CD4-positive, alpha-beta T cell treated with Interleukin-1 beta for 1 hour (primary cell): ENCODE data around the gene NCAPD2.
"Not testable (repeated sequence)": the region's sequence is repeated elsewhere in the genome, so short reads cannot be mapped to it uniquely, and the experiment has no call there.

ENCODE experiments used
- DNase-seq, 2 donors: peaks; one replicate each; pipeline ENCODE4 v3.0.0-alpha.2; 2020 to 2022

Gene NCAPD2

DNA sequence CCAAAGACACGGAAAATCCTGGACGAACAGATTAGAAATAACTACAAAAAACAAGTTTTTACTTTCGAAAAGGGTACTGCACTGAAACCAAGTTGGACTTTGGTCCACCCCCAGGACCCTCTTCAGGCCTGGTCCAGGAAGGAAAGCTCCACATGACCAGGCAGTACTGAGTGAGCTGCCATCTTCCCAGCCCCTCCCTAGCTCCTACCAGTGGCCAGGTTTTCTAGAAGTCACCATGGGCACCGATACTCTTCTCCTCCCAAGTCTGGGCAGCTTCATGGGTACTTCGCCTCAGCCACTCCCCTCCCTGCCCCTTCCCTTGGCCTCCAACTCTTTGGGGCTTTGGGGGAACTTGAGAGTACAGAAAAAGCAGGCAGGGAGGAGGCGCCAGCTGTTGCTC lies 30.0 kb upstream of the NCAPD2 start:
- no peak for DNase-seq

DNA sequence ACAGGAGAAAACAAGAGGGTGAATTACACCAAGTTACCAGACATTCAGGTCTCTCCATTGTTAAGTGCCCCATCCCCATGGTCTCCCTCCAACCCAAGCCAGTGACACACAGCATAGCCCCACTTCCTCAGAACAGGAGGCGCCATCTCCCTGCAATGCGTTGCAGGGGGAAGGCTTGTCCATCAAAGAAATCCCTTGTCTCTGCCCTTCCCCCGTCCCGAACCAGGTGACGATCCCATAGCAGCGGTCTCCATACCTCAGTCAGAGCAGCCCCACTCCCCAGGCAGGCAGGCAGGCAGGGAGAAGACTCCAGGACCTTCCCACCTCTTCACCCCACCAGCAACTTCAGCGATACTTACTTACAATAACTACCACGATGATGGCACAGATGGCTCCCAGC lies 29.4 kb upstream of the NCAPD2 start:
- DNase-seq = no peak

DNA sequence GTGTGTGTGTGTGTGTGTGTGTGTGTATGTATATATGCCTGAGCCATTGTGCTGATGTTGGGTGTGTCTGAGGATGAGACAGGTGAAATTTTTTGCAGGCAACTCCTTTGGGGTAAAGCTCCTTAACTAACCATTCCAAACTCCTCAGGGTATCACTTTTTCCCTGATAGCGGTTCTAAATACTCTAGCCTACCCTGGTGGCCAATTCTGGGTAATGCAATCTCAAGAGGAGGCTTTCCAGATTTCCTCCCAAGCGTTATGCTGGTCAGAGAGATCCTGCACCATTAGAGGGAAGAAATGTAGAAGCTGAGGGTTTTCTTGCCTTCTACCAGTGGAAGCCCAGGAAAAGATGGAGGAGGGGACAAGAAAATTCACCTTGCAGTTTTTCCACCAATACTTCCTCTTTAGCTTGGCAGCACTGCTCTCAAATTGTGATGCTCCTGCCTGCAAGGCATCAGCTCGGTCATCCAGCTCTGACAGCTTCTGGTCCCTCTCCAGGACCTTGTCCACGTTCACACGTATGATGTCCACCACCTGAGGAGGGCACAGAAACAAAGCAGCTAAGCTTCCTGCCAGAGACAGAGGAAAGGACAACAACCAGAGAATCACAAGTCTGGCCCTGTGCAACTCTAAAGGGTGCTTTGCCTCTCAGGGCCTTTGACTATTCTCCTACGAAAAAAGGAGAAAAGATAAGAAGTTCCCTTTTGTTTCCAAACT lies 28.3 kb upstream of the NCAPD2 start:
- peak; percentile 41 to 69 for DNase-seq

DNA sequence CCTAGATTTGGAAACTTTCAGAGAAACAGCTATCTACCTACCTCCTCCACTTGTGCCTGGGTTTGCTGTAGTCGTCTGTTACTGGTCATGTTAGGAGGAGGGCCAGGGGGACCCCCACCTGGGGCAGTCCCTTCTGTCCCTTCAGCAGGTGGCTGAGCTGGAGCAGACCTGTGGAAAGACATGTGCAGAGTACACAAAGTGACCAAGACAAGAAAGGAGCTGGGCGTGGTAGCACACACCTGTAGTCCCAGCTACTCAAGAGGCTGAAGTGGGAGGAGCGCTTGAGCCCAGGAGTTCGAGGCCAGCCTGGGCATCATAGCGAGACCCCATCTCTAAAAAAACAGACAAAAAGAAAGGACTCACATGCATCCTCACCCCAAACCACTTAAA lies 27.7 kb upstream of the NCAPD2 start:
- DNase-seq = no peak

DNA sequence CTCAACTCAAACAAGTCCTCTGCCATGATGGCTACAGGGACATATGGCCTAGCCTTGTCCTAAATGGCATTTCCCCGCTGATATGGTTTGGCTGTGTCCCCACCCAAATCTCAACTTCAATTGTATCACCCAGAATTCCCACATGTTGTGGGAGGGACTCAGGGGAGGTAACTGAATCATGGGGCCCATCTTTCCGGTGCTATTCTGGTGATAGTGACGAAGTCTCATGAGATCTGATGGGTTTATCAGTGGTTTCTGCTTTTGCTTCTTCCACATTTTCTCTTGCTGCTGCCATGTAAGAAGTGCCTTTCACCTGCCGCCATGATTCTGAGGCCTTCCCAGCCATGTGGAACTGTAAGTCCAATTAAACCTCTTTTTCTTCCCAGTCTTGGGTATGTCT lies 27.2 kb upstream of the NCAPD2 start:
- not testable (repeated sequence) for DNase-seq

DNA sequence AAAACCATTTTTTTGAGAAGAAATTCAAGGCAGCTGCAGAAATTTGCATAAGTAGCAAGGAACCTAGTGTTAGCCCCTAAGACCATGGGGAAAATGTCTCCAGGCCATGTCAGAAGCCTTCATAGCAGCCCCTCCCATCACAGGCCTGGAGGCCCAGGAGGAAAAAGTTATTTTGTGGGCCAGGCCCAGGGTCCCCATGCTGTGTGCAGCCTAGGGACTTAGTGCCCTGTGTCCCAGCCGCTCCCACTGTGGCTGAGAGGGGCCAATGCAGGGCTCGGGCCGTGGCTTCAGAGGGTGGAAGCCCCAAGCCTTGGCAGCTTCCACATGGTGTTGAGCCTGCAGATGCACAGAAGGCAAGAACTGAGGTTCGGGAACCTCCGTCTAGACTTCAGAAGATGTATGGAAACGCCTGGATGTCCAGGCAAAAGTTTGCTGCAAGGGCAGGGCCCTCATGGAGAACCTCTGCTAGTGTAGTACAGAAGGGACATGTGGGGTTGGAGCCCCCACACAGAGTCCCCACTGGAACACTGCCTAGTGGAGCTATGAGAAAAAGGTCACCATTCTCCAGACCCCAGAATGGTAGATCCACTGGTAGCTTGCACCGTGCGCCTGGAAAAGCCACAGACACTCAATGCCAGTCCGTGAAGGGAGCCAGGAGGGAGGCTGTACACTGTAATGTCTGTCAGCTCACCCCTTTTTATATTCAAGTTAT lies 26.2 kb upstream of the NCAPD2 start:
- not testable (repeated sequence) for DNase-seq

DNA sequence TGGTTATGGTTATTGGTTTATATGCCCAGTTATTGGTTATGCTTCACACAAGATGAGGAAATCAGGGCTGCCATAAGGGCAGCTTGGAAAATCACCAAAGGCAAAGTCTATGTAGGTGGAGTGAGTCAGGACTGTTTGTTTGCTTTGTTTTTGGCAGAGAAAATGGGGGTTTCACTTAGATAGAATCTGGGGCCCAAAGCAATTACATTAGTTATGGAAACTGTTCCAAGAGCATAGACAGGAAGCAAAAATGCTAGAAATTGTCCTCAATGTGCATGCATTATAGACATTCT lies 25.7 kb upstream of the NCAPD2 start:
- DNase-seq = no peak

DNA sequence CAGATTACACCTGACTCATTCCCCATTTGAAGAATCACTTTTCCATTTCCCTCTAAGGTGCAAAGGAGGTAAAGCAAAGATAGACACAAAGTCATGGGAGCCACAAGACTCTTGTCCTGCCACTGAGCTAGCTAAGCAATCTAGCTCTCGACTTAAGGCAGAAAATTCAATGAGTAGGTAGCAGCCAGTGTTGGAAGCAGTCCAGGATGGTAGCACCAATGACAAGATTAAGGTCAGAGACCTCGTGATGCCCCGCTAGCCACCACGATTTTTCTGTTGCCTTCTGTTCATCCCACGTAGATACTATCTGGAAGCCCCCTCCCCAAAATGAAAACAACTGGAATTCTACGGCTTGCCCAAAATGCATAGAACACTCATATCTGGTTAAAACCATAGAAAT lies 24.8 kb upstream of the NCAPD2 start:
- DNase-seq = no peak

DNA sequence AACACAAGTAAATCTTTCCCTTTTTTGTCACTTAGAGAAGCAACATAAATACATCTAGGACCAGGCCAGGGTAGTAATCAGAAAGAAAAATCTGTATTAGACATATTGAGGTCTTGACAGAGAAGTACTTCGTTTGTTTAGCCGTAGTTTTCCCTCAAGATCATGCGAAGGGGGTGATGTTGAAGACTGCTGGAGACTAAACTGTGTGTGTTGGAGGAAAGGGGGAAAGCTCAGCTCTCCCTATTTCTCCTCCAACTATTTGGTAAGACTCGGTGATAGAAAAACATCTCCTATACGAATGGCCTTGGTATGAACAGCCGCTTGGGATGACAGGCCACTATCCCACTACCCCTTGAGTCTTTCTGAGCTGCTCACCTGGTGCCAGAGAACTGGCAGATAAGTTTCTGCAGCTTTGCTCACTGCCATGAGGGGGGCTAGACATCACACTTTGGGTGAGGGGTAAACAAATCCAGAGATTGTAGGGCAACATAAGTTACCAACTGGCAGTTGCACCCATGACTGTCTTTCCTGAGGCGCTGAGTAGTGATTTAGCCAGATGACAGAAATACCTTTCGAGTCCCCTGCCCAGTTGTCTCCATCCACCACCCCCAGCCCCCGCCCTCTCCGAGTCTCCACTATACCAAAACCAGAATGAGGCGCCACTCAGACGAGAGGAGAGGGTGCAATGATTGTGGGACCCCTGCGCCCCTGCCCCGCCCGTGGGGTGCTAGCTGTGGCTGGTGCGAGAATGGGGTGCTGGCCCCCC lies 24.1 kb upstream of the NCAPD2 start:
- DNase-seq = no peak

DNA sequence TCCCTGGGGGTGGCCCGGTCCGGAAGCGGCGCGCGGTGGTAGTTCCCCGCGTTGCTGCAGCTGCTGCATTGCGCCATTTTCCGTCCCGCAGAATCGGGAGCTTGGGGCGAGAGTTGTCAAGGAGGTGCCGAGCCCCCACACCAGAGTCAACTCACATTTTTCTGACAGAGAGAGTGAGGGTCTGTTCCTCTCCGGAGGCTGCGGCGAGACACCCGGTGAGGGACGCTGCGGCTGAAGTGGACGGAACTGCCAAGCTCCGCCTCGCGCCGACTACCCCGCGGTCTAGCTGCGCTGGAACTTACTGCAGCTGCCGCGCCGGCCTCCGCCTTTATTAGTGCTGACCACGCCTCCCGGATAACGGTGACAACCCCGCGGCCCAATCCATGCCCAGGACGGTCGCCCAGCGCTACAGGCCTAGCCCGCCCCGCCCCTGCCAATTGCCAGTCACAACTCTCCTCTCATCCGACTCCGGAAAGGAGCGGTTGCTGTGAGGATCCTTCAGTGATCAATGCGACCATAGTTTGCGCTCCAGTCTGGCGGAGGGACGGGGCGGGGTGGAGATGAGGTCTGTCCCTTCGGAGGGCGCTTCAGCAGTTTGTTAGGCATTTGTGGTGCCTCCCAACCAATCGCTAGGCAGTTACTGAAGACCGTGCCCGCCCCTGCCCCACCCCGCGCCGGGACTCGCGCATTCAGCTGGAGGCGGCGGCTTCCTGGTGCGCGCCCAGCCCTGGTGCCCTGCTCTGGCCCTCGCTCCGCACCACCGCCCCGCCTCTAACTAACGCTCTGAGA lies 23.3 kb upstream of the NCAPD2 start, which contains the start of gene VAMP1:
VAMP1 (minus strand) TSS at position 303 of the 789 bp plus-strand sequence; CDS start at position 157, 146 bp downstream.
- peak; percentile 95 to 96 for DNase-seq

DNA sequence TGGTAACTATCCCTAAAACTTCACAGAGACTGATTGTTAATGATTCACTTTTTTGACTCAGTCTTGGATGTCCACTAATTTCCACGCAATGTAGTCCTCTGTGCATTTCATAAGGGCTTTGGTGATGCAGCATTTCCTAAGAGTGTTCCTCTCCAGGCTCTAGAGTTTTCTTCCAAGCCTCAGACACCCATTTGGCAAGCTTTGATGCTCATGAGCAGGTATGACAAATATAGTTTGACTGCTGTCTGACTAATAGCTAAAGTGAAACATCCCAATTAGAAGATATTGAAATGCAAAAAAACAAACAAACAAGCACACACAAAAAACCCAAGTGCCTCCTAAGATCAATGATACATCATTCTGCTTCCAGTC lies 21.9 kb upstream of the NCAPD2 start:
- DNase-seq = no peak

DNA sequence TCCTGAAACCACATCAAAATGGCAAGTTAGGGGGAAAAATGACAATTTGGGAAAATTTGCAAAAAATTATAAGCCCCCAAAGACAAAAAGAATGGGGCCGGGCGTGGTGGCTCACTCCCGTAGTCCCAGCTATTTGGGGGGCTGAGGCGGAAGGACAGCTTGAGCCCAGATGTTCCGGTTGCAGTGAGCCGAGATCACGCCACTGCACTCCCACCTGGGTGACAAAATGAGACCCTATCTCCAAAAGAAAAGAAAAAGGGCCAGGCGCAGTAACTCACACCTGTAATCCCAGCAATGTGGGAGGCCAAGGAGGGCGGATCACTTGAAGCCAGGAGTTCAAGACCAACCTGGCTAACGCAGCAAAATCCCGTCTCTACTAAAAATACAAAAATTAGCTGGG lies 21.4 kb upstream of the NCAPD2 start:
- no peak for DNase-seq

DNA sequence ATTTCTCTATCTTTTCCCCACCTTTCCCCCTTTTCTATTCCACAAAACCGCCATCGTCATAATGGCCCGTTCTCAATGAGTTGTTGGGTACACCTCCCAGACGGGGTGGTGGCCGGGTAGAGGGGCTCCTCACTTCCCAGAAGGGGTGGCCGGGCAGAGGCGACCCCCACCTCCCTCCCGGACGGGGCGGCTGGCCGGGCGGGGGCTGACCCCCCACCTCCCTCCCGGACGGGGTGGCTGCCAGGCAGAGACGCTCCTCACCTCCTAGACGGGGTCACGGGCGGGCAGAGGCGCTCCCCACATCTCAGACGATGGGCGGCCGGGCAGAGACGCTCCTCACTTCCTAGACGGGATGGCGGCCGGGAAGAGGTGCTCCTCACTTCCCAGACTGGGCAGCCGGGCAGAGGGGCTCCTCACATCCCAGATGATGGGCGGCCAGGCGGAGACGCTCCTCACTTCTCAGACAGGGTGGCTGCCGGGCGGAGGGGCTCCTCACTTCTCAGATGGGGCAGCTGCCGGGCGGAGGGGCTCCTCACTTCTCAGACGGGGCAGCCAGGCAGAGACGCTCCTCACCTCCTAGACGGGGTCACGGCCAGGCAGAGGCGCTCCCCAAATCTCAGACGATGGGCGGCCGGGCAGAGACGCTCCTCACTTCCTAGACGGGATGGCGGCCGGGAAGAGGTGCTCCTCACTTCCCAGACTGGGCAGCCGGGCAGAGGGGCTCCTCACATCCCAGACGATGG lies 18.5 kb upstream of the NCAPD2 start:
- DNase-seq = not testable (repeated sequence)

DNA sequence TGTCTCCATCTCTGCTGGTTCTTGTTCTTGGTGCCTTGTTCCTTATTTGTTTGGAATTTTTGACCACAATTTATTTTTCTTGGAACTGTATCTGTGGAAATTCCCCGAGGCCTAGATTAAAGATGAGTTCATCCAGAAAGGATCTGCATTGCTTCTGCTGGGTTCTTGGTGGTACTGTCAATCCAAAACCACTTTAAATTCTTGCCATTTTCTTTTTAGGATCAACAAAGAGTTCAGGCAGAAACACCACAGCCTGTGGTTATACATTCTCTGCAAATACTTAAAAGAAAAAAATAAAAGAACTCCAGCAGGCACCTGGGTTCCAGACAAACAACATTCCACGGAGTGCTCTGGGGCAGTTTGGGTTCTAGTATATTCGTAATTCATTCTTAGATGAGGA lies 17.4 kb upstream of the NCAPD2 start:
- no peak for DNase-seq

DNA sequence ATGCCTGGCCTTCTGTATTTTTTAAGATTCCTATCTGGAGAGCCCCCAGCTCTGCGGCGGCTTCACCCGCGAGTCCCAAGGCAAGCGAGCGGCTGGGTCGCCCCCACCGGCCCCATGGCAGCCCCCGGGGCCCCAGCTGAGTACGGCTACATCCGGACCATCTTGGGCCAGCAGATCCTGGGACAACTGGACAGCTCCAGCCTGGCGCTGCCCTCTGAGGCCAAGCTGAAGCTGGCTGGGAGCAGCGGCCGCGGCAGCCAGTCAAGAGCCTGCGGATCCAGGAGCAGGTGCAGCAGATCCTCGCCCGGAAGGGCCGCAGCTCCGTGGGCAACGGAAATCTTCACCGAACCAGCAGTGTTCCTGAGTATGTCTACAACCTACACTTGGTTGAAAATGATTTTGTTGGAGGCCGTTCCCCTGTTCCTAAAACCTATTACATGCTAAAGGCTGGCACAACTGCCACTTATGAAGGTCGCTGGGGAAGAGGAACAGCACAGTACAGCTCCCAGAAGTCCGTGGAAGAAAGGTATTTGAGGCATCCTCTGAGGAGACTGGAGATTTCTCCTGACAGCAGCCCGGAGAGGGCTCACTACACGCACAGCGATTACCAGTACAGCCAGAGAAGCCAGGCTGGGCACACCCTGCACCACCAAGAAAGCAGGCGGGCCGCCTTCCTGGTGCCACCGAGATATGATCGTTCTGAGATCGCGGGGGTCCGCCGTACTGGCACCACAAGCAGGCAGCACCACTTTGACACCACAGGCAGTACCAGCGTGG lies 16.1 kb upstream of the NCAPD2 start:
- DNase-seq = not testable (repeated sequence)

DNA sequence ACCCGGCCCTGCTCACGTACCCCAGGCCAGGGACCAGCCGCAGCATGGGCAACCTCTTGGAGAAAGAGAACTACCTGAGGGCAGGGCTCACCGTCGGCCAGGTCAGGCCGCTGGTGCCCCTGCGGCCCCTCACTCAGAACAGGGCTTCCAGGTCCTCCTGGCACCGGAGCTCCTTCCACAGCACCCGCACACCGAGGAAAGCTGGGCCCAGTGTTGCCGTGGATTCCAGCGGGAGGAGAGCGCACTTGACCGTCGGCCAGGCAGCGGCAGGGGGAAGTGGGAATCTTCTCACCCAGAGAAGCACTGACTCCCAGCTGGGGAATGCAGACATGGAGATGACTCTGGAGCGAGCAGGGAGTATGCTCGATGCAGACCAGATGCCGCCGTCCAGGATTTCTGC lies 15.5 kb upstream of the NCAPD2 start:
- no peak for DNase-seq

DNA sequence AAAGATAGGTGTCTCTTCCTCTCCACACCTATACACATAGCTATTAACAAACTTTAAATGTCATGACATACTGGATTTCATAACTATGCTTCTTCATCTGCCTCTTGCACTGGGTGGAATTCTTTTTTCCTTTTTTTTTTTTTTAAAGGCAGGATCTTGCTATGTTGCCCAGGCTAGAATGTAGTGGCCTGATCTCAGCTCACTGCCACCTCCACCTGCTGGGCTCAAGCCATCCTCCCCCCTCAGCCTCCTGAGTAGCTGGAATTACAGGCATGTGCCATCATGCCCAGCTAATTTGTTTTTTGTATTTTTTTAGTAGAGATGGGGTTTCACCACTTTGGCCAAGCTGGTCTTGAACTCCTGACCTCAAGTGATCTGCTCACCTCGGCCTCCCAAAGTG lies 5.7 kb upstream of the NCAPD2 start:
- DNase-seq = no peak

DNA sequence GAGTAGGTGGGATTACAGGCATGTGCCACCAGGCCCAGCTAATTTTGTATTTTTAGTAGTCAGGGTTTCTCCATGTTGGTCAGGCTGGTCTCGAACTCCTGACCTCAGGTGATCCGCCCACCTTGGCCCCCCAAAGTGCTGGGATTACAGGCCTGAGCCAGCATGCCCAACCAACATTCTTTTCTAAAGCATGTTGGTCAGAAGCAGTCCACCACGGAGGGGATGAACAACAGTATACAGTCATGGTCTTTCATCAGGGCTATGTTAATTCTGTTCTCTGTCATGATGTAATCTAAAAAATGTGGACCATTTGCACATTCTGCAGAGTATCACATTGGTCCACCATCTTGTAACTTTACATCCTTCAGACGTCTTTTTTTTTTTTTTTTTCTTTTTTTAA lies 4.5 kb upstream of the NCAPD2 start:
- DNase-seq = no peak

DNA sequence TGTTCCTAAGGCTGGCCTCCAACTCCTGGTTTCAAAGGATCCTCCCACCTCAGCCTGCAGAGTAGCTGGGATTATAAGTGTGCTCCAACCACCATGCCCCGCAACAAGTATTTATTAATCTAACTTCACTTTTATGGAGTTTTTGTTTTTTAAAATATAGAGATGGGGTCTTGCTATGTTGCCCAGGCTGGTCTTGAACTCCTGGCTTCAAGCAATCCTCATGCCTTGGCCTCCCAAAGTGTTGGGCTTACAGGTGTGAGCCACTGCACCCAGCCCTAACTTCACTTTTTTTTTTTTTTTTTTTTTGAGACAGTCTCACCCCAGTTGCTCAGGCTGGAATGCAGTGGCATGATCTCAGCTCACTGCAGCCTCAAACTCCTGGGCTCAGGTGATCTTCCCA lies 3.2 kb upstream of the NCAPD2 start:
- DNase-seq = not testable (repeated sequence)

DNA sequence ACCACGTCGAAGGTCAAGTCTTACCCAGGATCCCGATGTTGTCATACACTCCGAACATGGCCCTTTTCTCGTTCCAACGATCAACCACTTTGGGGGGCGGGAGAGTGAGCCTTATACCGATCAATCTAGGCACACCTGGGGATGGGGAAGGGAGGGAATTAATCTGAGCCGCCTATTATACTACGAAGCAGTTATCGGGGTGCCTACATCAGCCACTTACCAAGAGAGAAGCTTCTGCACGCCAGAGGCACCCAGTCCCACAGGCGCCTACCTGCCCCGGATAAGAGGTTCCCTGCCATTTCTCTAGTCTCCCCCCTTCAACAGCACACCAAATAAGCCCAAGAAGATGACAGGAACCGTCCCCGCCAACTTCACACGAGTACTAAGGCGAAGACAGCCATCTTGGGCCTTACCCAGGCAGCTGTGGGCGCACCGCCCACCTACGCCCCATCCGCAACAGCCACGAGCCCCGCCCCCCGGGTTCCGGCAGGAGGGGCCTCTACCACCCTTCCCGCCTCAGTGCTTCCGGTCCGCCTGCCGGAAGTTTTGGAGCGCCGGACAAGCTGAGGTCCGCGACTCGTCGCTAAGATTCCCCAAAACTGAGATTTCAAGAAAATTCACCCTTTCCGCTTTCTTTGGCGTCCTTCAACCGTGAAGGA lies 935 bp upstream of the NCAPD2 start, which contains the start of gene MRPL51:
MRPL51 (minus strand) TSS at position 425 of the 659 bp plus-strand sequence; CDS start at position 299, 126 bp downstream.
- DNase-seq = peak; percentile 95 to 96

DNA sequence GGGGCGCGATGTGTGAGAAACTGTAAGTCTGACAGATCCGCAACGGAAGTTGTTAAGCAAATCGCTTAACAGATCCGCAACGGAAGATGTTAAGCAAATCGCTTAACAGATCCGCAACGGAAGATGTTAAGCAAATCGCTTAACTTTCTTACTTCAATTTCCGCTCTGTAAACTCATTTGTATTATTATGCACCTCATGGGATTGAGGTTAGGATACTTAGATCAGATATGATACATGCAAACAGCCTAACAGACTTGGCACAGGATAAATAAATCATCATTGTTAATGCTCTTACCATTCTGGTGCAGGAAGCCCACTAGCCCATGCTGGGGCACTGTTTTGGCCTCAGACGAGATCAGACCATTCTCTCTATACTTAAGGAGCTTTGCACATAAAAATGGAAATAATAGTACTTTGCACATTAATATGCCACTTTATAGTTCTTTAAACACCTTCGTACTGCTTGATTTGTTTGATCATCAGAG lies 399 bp downstream of the NCAPD2 start:
- no peak for DNase-seq
